Anterior cingulate cortex (tissue), 58 donors: ENCODE data around the gene CGAS.
"Not testable (repeated sequence)": the region's sequence is repeated elsewhere in the genome, so short reads cannot be mapped to it uniquely, and the experiment has no call there.

Experiments
- DNase-seq, 58 donors: peaks; one replicate each; lab custom pipeline; 2025; lab: John Stamatoyannopoulos, UW

Gene CGAS

GRCh38 chr6:73452107-73452461 lies at the start of gene CGAS:
CGAS (minus strand) TSS chr6:73452297; CDS start chr6:73452181, 116 bp downstream.
- peak in 43 of 58 donors; percentile 5 to 56 (median 28) for DNase-seq

GRCh38 chr6:73497915-73498314 lies 45.8 kb upstream of the CGAS start:
- no peak for DNase-seq

- no peak for DNase-seq
Observed at GRCh38 chr6:73491377-73491776, 39.3 kb upstream of the CGAS start.

GRCh38 chr6:73487473-73487872 lies 35.4 kb upstream of the CGAS start:
- no peak for DNase-seq

GRCh38 chr6:73484438-73484837 lies 32.3 kb upstream of the CGAS start:
- DNase-seq = no peak

- DNase-seq = no peak
Observed at GRCh38 chr6:73481969-73482368, 29.9 kb upstream of the CGAS start.

GRCh38 chr6:73477407-73477806 lies 25.3 kb upstream of the CGAS start:
- no peak for DNase-seq

- DNase-seq = no peak
Observed at GRCh38 chr6:73476723-73477122, 24.6 kb upstream of the CGAS start.

GRCh38 chr6:73471686-73472290 lies 19.7 kb upstream of the CGAS start:
- no peak for DNase-seq

- peak; percentile 28 to 92 (median 80) for DNase-seq
Observed at GRCh38 chr6:73461537-73462350, 9.6 kb upstream of the CGAS start, which contains the start of gene MTO1. MTO1 (plus strand) TSS chr6:73461737; CDS start chr6:73461855, 118 bp downstream.

GRCh38 chr6:73460056-73460455 lies 8.0 kb upstream of the CGAS start:
- peak in 36 of 58 donors; percentile 1 to 70 (median 22) for DNase-seq

- not testable (repeated sequence) for DNase-seq
Observed at GRCh38 chr6:73459474-73459873, 7.4 kb upstream of the CGAS start.

- no peak for DNase-seq
Observed at GRCh38 chr6:73455865-73456629, 4.0 kb upstream of the CGAS start.

GRCh38 chr6:73451223-73452106 lies 632 bp downstream of the CGAS start:
- peak in 20 of 58 donors; percentile 1 to 48 (median 28) for DNase-seq

GRCh38 chr6:73443555-73443954 lies 8.5 kb downstream of the CGAS start:
- no peak for DNase-seq

- no peak for DNase-seq
Observed at GRCh38 chr6:73435236-73435635, 16.9 kb downstream of the CGAS start.

GRCh38 chr6:73421534-73421933 lies 30.6 kb downstream of the CGAS start:
- DNase-seq = no peak

- no peak for DNase-seq
Observed at GRCh38 chr6:73418081-73418741, 33.9 kb downstream of the CGAS start.

GRCh38 chr6:73413102-73413501 lies 39.0 kb downstream of the CGAS start:
- DNase-seq = no peak

- no peak for DNase-seq
Observed at GRCh38 chr6:73409395-73409794, 42.7 kb downstream of the CGAS start.
